Measurements from ENCODE around the gene CPEB4. TPM values are rescaled to one million over a fixed set of nuclear protein-coding genes. Genes with fewer than 3 reads are reported as not detected.

Gene CPEB4
- total and polyA plus RNA-seq, 9 of the 15 experiments (the other 6 are each of a cell fraction or from before 2014, with no cell fraction given), result 7.4 to 21.3 (median 12.4) TPM

DNA sequence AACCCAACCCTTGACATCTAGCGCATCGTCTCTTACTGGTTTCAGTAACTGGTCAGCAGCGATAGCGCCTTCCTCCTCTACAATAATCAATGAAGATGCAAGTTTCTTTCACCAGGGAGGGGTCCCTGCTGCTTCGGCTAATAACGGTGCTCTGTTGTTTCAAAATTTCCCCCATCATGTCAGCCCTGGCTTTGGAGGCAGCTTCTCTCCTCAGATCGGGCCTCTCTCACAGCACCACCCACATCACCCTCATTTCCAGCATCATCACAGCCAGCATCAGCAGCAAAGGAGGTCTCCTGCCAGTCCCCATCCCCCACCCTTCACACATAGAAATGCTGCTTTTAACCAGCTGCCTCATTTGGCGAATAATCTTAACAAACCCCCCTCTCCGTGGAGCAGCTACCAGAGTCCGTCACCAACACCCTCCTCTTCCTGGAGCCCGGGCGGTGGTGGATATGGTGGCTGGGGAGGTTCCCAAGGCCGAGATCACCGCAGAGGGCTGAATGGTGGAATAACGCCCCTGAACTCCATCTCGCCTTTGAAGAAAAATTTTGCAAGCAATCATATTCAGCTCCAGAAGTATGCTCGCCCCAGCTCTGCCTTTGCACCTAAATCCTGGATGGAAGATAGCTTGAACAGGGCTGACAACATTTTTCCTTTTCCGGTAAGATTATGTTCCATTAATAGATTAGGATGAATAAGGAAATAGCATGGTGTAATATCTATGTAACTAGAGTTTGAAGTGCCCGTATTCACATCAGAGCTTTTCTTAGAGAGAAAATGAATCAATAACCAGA lies 2.2 kb downstream of the CPEB4 start (continued):
- TF ChIP-seq SMARCC2 (IDR thresholded peaks at IDR 0.05; ENCODE audit: low read depth) (0 out of 2 replicates have a peak, but pooled peaks have one; percentile 16), EP300 (IDR thresholded peaks at IDR 0.05; ENCODE audit: low read length) (0 out of 2 replicates have a peak, but pooled peaks have one; percentile 21), PCBP1 (IDR thresholded peaks at IDR 0.05; ENCODE audit: low read depth, low read length, poor library complexity, severe bottlenecking) (no peak), ZBTB8A (IDR thresholded peaks at IDR 0.05; ENCODE audit: partially characterized antibody) (no peak), MAZ (CRISPR knock-in tag; conservative IDR thresholded peaks at IDR 0.05 in 1 of 2, IDR thresholded peaks at IDR 0.05 in 1 of 2) (peak in 1 of 2 experiments; percentile 61; a peak in 2 of 4 replicates), HDAC1 (IDR thresholded peaks at IDR 0.05) (peak in 1 of 2 experiments; percentile 89; a peak in 1 of 4 replicates), FOSL1 (tag; conservative IDR thresholded peaks at IDR 0.05) (0 out of 2 replicates have a peak, but pooled peaks have one; percentile 21), HMGN3 (IDR thresholded peaks at IDR 0.05; ENCODE audit: borderline replicate concordance, extremely low read depth, insufficient read length, low read depth, low read length) (no peak), HMBOX1 (IDR thresholded peaks at IDR 0.05) (peak; percentile 35; the same call in 1 of the 2 replicates), UBTF (IDR thresholded peaks at IDR 0.05; ENCODE audit: borderline replicate concordance in 1 of 2, low read depth in 2 of 2, low read length in 2 of 2) (peak; percentile 59 to 78; a peak in 3 of 4 replicates), CREM (IDR thresholded peaks at IDR 0.05; ENCODE audit: low read depth) (peak; percentile 41; the same call in 1 of the 2 replicates), DDX20 (tag; IDR thresholded peaks at IDR 0.05; ENCODE audit: low read depth) (no peak), SP2 (IDR thresholded peaks at IDR 0.05; ENCODE audit: extremely low read depth, low read depth, low read length, poor library complexity, severe bottlenecking) (no peak)
- TF ChIP-seq, protein P1, sequence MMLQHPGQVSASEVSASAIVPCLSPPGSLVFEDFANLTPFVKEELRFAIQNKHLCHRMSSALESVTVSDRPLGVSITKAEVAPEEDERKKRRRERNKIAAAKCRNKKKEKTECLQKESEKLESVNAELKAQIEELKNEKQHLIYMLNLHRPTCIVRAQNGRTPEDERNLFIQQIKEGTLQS (IDR thresholded peaks at IDR 0.05), result peak; percentile 17; the same call in 1 of the 2 replicates
- TF ChIP-seq, protein P1 (CRISPR knock-in tag; conservative IDR thresholded peaks at IDR 0.05), result no peak
- TF ChIP-seq, protein P2, sequence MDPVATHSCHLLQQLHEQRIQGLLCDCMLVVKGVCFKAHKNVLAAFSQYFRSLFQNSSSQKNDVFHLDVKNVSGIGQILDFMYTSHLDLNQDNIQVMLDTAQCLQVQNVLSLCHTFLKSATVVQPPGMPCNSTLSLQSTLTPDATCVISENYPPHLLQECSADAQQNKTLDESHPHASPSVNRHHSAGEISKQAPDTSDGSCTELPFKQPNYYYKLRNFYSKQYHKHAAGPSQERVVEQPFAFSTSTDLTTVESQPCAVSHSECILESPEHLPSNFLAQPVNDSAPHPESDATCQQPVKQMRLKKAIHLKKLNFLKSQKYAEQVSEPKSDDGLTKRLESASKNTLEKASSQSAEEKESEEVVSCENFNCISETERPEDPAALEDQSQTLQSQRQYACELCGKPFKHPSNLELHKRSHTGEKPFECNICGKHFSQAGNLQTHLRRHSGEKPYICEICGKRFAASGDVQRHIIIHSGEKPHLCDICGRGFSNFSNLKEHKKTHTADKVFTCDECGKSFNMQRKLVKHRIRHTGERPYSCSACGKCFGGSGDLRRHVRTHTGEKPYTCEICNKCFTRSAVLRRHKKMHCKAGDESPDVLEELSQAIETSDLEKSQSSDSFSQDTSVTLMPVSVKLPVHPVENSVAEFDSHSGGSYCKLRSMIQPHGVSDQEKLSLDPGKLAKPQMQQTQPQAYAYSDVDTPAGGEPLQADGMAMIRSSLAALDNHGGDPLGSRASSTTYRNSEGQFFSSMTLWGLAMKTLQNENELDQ (CRISPR knock-in tag; IDR thresholded peaks at IDR 0.05; ENCODE audit: borderline replicate concordance), result no peak
- TF ChIP-seq, protein P3, sequence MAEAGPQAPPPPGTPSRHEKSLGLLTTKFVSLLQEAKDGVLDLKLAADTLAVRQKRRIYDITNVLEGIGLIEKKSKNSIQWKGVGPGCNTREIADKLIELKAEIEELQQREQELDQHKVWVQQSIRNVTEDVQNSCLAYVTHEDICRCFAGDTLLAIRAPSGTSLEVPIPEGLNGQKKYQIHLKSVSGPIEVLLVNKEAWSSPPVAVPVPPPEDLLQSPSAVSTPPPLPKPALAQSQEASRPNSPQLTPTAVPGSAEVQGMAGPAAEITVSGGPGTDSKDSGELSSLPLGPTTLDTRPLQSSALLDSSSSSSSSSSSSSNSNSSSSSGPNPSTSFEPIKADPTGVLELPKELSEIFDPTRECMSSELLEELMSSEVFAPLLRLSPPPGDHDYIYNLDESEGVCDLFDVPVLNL (CRISPR knock-in tag; IDR thresholded peaks at IDR 0.05; ENCODE audit: low read depth), result no peak
